HG03097 (cell line): ENCODE data around the gene MRPL30.
"Not testable (repeated sequence)": the region's sequence is repeated elsewhere in the genome, so short reads cannot be mapped to it uniquely, and the experiment has no call there.

ENCODE experiments used
- ATAC-seq: cut with Tn5 transposase; IDR thresholded peaks from one replicate; pipeline ENCODE4 v1.9.1; 2021; ENCODE audit not compliant: unreplicated experiment, low FRiP score

Gene MRPL30

GRCh38 chr2:99183025-99183424 lies 2.0 kb downstream of the MRPL30 start:
- ATAC-seq, result no peak

DNA sequence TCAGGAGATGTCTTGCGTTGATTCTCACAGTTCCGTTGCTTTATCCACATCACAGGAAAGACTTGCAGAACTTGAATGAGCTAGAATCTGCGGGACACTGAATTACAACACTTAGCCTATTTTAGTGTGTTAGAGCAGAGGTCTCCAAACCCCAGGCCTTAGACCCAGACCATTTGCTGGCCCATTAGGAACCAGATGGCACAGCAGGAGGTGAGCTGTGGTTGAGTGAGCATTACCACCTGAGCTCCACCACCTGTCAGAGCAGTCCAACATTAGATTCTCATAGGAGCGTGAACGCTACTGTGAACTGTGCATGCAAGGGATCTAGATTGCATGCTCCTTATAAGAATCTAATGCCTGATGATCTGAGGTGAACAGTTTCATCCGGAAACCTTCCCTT lies 3.8 kb downstream of the MRPL30 start:
- no peak for ATAC-seq

DNA sequence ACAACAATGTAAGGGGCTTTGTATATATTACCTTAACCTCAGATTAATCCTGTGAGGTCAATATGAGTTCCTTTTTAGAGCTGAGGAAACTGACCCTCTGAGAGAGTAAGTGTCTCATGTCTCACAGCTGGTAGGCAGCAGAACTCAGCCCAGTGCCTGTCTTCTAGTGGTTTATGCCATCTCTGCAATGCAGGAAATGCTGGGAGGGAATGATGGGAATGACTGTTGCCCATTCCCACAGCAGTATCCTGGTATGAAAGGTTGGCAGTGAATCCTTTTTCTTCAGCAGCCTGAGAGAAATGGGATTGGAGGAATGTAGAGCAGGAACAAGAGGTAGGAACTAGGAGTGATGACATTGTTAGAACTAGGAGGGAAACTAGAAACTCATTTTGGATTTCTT lies 6.0 kb downstream of the MRPL30 start:
- no peak for ATAC-seq

DNA sequence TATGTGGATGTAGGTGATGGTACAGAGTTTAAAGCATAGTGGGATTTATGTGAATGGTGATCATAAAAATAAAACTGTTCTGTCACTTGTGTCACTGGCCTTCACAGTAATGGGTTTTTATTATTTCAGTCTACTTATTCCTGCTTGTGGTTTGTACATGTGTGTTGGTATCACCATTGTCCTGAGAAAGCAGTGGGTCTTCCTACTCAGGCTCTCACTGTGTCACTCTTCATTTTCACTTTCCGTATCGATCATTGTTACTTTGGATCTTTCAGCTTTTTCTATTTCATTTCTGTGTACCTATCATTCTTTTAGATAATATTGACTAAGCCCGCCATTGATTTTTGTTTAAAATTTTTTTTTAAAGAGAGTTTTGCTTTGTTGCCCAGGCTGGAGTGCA lies 7.4 kb downstream of the MRPL30 start:
- no peak for ATAC-seq

DNA sequence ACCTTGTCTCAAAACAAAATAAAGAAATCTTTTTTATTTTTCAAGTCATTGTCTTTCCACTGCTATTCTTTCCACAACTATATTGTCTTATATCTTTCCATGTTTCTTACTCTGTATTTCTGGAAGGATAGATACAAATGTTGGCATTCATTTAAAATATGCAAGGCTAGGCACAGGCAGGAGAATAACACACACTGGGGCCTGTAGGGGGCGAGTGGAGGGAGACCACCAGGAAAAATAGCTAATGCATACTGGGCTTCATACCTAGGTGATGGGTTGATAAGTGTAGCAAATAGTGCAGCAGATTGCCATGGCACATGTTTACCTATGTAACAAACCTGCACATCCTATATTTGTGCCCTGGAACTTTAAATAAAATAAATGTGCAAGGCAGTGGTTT lies 9.6 kb downstream of the MRPL30 start:
- no peak for ATAC-seq

GRCh38 chr2:99192364-99192763 lies 11.4 kb downstream of the MRPL30 start:
- not testable (repeated sequence) for ATAC-seq

- no peak for ATAC-seq
These were observed 17.3 kb downstream of the MRPL30 start for GRCh38 chr2:99198103-99198841.

DNA sequence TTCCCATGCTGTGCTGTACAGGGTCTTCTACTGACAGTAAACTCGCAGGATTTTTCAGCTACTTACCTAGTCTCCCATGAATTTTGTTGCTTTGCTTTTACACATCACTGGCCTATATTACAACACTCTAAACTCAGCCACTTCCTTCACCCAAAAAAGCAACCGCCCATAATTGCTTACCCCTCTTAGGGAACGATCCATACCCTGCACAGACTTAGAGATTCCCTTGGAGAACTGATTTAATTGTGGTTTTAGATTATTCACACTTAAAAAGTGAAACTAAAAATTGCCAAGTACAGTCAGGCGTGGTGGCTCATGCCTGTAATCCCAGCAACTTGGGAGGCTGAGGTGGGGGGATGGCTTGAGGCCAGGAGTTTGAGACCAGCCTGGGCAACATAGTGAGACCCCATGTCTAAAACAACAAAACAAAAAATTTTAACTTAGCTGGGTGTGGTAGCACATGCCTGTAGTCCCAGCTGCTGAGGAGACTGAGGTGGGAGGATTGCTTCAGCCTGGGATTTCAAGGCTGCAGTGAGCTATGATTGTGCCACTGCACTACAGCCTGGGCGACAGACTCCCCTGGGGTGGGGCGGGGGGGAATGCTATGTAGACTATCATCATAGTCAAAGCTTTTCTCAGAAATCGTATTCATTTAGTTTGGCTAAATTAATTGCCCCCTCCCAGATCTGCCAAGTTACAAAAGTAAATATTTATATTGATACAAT lies 19.3 kb downstream of the MRPL30 start:
- no peak for ATAC-seq

GRCh38 chr2:99201959-99202678 lies 21.1 kb downstream of the MRPL30 start:
- no peak for ATAC-seq

DNA sequence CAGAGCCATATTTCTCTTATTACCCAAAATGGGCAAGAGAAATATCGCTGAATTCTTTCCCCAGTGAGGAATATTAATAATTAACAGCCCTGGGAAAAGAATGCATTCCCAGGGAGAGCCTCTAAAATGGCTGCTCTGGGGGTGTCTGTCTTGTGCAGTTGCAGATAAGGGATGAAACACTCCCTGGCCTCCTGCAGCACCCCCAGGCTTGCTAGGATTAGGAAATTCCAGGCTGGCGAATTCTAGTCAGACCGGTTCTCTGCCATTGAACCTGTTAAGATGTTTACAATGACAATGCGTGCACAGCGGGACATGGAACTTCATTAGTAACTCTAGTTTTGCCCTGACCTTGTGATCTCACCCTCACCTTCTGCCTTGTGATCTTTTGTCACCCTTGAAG lies 24.5 kb downstream of the MRPL30 start:
- no peak for ATAC-seq

- no peak for ATAC-seq
These were observed 35.1 kb downstream of the MRPL30 start for GRCh38 chr2:99216096-99216495.

DNA sequence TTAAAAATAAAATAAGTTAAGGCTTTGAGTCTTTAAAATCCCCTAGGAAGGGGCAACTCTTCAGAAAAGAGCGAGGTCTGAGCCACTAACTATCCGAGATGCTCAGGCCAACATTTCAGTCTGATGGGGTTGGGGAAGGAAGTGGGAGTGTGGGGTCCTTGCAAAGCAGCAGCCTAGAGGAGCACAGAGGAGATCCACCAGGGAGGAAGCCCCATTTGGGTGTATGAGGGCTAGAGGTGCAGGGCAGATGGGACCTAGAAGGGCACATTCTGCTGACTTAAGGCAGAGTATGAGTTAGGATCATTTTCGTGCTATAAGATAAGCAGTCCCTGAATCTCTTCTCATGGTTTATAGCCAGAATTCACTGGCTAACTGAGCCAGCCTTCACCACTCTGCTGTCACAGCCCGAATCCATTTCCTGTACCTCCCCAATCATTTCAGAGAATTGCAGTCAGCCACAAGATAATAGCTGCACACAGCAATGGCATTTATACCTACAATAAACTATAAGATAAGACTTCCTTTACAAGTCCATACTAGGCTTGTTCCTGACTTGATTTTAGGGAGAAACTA lies 37.0 kb downstream of the MRPL30 start:
- no peak for ATAC-seq

- not testable (repeated sequence) for ATAC-seq
These were observed 52.2 kb downstream of the MRPL30 start for GRCh38 chr2:99233177-99233576.

GRCh38 chr2:99238599-99238998 lies 57.6 kb downstream of the MRPL30 start:
- ATAC-seq, result no peak

DNA sequence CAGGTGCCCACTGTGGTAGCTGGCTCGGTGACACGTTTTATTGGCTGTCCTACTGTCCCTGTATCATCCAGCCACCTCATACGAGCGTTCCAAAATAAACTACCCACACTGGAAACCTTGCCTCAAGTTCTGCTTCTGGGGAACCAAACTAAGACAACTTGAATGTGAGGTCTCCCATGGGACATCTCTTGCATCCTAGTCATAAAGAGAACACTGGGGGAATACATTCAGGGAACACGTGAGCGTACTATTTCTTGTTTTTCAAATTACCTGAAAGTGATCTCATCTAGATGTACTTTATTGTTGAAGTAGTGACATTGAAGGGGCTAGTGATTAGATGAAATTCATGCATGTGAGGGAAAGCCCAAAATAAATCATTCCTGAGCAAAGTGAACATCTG lies 59.4 kb downstream of the MRPL30 start:
- no peak for ATAC-seq

DNA sequence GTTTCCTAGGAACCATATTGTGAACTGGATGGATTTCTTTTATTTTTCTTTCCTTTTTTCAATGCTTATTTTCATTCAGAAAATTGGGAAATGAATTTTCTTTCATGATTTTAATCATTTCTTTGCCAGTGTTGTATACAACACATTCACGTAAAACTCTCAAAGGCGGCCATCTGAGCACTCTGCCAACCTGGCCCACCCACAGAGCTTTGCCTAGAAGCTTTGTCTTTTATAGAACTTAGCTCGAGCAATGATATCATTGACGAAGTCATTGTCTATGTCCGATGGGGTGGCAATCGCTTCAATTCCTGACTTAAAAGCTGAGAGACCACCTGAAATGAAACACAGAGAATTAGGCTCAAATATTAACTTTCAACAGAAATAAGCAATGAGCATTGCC lies 61.2 kb downstream of the MRPL30 start:
- no peak for ATAC-seq
